HUDEP-2 (cell line): ENCODE results near the gene RASGRP3.

Experiments used
- DNase-seq, 76 experiments: peaks; one replicate each; lab custom pipeline; 2025; ENCODE audit not compliant: unreplicated experiment in 76 of 76; lab: John Stamatoyannopoulos, UW

Gene RASGRP3

DNA sequence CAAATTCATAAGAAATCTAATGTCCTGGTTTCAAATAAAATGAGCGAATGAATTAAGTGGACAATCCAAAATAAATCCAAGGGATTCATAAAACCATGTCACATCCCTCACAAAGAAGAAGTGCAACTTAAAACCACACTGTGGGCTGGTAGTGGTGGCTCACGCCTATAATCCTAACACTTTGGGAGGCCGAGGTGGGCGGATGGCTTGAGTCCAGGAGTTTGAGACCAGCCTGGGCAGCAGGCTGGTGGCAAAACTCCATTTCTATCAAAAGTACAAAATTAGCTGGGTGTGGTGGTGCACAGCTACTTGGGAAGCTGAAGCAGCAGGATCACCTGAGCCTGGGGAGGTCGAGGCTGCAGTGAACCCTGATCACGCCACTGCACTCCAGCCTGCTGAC lies 97.2 kb downstream of the RASGRP3 start:
- DNase-seq: no peak

DNA sequence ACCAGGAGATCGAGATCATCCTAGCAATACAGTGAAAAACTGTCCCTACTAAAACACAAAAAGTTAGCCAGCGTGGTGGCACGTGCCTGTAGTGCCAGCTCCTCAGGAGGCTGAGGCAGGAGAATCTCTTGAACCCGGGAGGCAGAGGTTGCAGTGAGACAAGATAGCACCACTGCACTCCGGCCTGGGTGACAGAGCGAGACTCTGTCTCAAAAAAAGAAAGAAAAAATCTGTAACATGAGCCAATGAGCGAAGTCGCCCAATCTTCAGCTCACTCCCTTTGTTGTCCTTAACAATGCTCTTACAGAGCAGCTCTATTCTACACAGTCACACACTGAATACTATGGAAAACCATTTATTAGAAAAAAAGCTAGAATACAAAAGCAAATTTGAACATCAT lies 100.6 kb downstream of the RASGRP3 start:
- no peak for DNase-seq

DNA sequence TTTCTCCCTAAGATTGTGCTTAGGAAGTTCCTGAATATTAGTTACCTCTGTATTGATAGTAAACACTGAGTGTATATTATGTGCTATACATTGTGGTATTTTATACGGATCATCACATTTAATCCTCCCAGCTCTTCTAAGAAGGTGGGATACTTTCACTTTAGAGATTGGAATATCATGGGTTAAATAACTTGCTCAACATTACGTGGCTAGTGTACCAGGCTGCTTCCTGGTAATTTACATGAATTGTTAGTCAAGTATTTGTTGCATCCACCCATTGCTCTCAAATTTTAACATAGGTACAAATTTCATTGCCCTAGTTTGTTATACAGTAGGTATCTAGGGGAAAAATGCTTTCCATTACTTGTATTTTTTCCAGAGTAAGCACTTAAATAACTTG lies 101.2 kb downstream of the RASGRP3 start:
- DNase-seq: no peak

DNA sequence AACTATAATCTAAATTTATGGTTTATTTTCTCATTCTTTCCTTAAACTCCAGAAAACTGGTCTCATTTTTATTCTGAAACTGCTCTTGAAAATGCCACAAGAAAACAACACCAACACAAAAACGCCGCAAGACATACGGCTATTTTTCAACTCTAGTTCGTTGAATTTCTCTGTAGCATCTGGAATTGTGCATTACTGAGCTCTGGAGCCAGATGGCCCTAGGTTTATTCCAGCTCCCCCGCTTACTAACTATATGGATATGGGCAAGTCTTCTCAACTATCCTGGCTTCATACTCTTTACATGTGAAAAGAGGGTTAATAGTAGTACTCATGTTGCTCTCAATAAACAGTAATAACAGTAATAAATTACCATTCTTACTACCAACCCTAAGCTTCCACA lies 102.8 kb downstream of the RASGRP3 start:
- no peak for DNase-seq

DNA sequence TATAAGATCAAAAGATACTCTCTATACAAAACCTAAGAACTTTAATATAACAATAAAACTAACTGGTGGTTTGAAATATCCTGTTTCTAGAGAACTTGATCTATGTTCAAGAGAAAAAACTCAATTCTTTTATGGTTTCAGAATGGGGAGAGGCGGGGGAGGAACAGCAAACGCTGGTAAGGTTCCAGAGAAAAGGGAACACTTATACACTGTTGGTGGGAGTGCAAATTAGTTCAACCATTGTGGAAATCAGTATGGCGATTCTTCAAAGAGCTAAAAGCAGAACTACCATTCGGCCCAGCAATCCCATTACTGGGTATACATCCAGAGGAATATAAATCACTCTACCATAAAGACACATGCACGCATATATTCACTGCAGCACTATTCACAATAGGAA lies 105.4 kb downstream of the RASGRP3 start:
- DNase-seq: no peak

DNA sequence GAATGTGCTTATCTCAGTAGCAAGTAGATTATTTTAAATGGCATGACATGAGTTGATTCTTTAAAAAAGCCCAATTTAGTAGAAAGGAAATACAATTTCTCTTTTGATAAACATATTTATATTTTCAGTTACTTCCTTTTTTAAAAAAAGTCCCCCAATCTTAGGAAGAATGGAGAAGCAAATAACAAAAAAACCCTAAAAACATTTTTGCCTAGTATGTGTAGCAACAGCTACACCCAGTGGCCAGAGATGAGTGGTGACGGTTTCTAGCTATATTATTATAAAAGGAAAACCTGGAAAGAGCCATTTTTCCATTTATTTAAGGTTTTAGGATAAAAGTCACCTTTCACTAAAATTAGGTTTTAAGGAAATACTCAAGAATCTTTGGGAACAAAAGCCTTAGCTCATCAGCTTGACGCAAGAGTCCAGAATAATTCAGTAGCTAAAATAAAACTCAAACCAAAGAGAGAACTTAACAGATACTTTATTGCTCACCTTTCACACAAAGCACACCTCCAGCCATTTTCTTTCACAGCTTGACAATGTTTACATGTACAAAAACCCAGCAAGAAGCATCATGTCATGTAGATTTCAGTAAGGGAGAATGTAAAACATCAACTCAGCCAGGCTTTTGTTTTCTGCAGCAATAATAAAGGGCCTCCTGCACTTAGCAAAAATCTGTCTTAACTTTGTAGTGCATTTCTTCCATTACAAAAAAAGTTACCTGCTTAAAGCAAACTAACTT lies 106.9 kb downstream of the RASGRP3 start:
- DNase-seq: peak in 7 of 76 experiments; percentile 2 to 17 (median 5)

DNA sequence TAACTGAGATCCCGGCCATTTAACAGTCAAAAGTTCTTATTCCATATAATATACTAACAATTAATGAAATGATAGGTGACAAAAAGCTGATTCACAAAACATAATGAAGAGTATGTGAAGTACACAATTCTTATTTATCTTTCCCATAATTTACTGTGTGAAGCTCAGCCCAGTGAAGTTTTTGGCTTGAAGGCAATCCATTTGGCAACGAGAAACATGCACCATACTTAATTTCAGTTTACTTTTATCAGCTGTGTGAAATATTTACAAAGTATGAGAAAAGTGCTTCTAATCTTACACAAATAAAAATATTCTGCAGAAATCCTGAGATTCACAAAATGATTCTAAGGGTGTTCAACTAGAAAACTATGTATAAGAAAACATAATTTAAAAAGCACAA lies 110.3 kb downstream of the RASGRP3 start:
- no peak for DNase-seq

DNA sequence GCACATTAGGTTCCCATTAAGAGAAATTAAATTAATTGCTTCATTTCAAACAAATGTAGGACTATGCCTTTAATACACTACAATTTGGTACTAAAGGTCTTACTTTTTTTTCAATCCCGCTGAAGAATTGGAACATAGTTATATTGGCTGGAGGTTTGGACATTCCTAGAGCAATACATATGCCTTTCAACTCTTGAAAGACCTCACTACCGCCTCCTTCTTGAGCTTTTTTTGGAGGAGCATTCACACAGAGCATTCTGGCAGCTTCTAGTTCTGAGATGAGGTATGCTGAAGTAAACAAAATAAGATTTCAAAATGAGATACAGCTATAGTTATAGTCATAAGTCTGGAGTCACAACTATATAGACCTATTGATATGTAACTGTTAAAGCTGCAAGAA lies 111.8 kb downstream of the RASGRP3 start:
- DNase-seq: no peak

DNA sequence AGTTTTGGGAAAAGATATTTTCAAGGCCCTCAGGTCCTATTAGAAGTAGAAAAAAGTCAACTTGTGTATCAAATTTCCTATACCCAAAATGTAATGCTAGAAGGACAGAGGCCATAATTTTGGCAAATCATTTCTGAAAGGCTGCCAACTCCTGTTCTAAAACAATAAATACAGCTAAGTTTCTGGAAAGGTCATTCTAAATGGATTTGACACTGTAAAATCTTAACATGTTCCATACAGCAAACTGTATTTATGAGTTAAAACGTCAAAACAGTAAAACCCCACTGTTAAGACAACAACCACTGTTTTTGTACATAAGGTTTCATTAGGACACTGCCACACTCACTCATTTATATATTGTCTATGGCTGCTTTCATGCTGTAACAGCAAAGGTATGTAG lies 113.0 kb downstream of the RASGRP3 start:
- DNase-seq: no peak

DNA sequence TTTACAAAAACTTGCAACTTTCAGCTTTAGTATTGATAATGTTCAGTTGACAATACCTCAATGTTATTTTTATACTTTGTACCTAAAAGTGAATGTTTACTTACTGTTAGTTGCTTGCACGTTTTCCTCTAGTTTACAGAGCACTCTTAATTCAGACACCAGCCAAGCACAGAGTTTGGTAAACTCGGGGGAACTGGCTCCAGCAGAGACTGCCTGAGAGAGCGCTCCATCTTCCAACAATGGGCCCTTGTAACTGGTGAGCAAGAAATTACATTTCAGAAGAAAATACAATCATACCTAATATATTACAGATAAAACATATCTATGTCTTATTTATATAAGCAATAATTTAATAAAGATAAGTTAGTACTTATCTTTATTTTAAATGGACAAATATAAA lies 118.9 kb downstream of the RASGRP3 start:
- DNase-seq: no peak

DNA sequence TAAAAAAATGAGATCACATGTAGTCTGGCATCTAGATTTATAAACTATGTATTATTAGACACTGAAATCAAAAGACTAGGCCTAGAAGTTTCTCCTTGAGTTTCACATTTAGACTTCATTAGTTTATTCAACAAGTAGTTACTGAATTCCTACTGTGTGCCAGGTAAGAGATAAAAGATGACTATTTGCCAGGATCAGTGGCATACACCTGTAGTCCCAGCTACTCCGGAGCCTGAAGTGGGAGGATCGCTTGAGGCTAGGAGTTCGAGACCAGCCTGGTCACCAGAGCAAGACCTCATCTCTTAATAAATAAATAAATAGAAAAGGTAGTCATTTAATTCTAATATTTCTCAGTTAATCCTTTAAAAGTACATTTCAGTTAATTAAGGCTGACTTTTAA lies 120.6 kb downstream of the RASGRP3 start:
- no peak for DNase-seq

DNA sequence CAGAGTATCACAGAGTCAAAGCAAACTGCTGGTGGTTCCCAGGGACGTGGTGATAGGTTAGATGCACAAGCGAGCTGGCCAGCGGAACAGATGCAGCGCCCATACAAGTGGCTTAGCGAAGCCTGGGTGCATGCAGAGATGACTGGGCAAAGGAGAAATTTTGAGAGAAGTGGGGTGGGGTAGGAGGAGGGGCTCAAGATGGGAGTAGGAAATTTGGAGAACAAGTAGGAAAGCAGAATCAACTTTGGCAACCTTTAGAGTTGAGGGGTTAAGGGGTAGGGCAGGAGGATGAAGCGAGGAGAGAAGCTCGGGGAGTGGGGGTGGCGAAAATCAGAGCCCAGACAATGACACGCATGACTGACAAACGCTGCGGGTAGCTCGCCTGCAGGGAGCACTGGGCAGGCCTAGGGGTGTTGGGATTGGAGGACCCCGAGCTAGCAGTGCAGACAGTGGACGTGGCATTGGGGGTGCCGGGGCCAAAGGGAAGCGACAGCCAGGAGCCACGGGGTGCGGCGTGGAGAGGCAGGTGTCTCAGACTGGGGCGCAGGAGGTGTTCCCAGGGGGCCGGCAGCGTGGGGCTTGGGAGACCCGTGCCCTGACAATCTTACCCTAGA lies 122.2 kb downstream of the RASGRP3 start:
- DNase-seq: peak in 38 of 76 experiments; percentile 1 to 42 (median 21)

DNA sequence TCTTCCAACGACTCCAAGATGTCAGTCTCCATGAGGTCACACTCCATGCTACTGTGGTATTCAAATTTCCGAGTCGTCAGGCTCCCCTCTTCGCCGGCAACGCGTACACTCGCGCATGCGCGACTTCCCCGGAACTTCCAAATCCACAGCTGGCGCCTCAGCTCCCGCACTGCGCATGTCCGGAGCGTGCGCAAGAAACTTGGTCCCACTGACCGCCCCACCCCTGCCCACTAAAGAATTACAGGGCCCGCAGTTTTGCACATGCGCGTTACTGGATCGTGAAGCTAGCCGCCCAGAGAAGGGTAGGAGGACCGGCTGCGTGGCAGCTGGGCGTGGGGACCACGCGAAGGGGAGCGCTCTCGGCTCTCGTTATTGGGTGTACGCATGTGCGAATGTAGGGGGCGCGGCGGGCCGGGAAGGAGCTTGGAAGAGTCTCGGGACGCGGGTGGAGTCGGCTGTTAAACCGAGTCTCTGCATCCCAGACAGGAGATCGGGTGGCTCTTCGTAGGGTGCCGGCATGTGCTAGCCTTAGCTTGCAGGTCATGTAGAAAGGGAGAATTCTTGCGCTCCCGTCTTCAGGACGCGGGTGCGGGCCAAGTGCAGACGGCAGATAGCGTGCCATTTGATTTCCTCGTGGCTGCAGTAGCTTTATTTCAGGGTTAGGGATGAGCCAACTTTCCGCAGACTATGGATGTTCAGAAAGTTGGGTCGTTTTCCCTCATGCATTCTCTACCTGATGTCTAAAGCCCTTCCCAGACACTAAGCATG lies 122.9 kb downstream of the RASGRP3 start, which contains the start of gene FAM98A:
TSS of gene FAM98A (minus strand) at position 125 of the 768 bp plus-strand sequence. CDS start at position 47, 78 bp downstream.
- peak; percentile 30 to 99 (median 96) for DNase-seq

DNA sequence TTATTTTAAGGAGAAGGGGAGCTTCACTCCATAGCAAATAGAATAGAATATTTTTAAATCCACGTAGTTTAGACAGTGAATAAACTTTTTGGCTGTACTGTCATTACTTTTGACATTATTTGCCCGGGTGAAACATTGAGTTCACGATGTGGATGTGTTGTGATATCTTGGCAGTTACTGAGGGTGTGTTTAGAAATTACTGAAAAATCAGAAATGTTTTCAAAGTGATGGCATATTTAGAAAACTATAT lies 123.4 kb downstream of the RASGRP3 start:
- DNase-seq: no peak

DNA sequence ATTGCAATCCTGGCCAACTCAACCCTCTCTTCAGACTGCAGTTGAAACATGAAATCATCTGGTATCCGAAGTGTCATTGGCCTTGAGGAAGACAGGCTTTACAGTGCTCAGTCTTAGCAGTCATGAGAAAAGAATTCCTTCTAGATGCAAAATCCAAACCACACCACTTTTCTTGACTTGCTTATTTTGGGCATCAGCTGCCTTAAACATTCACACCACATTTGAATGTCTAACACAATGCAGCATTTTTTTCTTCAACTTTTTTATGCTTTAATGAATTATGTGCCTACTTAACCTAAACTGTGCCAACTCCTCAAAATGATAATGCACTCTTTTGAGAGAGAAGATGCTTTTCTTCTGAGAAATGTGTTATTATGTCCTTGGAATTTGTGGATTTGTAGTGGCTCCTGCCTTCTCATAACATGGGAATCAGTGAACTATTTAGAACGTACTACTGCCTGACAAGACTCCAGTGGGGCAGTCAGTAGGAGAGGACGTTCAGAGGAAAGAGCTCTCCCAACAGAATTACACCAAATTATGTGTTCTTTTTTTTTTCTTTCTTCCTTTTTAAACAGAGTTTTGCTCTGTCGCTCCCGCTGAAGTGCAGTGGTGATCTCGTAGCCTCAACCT lies 125.9 kb downstream of the RASGRP3 start:
- no peak for DNase-seq

DNA sequence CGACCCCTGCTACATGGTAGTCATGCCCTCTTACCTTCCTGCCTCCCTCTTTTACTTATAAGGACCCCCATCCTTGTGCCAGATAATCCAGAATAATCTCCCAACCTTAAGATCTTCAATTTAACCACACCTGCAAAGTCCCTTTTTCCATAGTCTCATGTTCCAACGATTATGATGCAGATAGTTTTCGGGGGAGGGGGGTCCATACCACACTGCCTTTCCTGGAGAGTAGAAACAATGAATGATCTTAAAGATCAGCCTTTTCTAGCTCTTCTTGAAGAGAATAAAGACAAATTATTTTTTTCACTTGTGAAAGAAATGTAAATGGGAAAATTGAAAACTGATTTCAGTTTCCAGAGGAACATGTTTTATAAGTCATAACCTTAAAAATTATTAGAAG lies 127.0 kb downstream of the RASGRP3 start:
- no peak for DNase-seq

DNA sequence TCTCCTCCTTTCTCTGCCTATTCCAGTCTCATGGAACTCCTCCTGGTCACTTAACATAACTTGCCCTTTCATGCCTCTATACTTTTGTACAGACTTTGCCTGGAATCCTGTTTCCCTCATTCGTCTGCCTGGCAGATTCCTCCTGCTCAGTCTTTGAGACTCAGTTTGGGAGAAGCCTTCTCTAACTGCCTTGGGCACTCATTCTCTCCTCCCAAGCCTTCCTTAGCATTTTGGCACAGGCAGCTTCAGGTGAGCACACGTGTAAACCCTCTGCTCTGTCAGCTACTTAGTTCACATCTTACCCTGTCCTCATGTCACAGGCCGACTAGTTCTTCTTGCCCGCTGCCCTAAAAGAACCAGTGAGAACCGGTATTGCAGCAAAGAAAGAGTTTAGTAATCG lies 128.6 kb downstream of the RASGRP3 start:
- no peak for DNase-seq

DNA sequence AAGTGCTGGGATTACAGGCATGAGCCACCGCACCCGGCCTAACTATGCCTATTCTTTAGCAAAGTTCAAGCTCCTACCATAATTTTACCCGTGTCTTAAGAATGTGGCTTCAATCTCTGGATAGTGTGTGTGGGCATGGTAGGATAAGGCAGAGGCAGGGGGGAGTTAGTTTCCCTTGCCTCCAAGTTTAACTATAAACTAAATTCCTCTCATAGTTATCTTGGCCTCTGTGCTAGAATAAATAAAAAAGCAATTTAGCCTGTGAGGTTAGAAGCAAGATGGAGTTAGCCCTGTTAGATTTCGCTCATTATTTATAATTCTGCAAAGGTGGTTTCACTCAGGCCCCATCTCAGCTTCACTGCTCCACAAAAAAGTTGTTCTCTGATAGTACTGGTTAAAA lies 129.7 kb downstream of the RASGRP3 start:
- DNase-seq: no peak

DNA sequence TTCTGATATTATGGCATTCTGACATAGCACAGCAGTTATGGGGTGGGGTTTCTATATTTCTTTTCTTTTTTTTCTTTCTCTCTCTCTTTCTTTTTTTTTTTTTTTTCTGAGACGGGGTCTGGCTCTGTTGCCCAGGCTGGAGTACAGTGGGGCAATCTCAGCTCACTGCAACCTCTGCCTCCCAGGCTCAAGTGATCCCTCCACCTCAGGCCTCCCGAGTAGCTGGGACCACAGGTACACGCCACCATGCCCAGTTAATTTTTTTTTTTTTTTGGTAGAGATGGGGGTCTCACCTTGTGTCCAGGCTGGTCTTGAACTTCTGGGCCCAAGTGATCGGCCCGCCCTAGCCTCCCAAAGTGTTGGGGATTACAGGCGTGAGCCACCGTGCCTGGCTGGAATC lies 130.2 kb downstream of the RASGRP3 start:
- no peak for DNase-seq

DNA sequence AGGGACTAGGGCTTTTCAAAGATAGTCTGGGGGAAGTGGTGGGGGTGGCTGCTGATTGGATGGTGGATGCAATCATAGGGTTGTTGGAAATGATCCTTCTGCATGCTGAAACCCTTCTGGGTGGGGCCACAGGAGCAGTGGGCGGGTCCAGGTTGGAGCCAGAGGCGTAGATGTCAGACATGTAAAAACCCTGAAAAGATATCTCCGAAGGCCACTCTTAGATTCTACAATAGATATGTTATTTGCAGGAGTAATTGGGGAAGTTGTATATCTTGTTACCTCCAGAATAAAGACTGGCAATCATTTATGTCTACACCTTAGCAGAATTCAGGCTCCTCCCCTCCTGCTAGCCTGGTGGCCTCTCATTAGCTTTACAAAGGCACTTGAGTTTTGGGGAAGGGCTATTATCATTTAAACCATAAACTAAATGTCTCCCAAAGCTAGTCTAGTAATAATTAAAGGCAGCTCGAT lies 130.8 kb downstream of the RASGRP3 start:
- peak in 7 of 76 experiments; percentile 0 to 16 (median 3) for DNase-seq

DNA sequence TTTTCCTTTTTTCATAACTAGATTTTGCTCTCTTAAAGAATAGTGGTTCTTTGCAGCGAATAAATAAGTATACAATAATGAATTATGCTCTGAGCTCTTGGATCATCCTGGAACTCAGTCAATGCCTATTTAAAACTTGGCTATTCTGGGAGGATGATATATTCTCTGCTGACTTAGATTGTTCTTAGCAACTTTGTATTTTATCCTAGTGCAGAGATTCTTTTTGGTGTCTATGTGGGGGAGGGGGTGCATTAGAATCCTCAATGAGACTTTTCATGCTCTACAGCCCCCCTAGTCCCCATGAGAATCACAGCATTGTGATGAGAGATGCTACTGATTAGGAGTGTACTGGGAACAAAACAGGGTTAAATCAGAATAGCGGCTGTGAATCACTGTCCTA lies 131.5 kb downstream of the RASGRP3 start:
- DNase-seq: no peak
